ENCODE measurements around the gene PLB1.

GRCh38 chr2:28449488-28450395 is 46.1 kb upstream of the PLB1 start:
- TF ChIP-seq CTCF (IDR thresholded peaks at IDR 0.05; ENCODE audit: borderline replicate concordance, extremely low read depth, low read length, poor library complexity, severe bottlenecking) (no peak), EZH2 (IDR thresholded peaks at IDR 0.05; ENCODE audit: borderline replicate concordance, low read depth, low read length, severe bottlenecking) (no peak)

Data from DND-41 (cell line).